ENCODE data around the gene ACVR1C. TPM values are rescaled to one million over a fixed set of nuclear protein-coding genes. Genes with fewer than 3 reads are reported as not detected.
A peak's percentile ranks its signal among the peaks of the same experiment; 100 is the strongest.

Gene ACVR1C
- total and polyA plus RNA-seq, 2 donors (not counting 1 experiment from before 2014, with no cell fraction given): 0.24 to 0.52 TPM

DNA sequence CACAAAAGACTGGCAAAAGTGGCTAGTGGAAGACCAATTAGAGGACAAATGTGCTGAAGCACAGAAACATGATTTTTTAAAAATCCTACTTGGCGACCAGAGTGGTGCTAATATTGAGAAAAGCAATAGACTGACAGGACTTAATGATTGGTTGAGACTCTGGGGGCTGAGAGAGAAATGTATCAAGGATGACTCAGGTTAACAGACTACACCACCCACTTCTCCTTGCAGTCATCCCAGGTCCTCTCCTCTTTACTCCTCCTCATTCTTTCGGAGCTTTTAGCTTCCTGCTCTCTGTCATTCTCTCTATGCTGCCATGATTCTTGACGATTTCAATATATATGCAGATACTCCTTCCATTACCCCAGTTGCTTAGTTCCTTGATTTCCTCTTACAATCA lies 130.2 kb downstream of the ACVR1C start:
- peaks cover 0 to 4% (median 0%) of the 10 kb centered on the region in 3 donors for H3K9me3 ChIP-seq (ENCODE audit: control extremely low read depth in 1 of 3, control insufficient read depth in 2 of 3, insufficient read depth in 1 of 3, low read length in 2 of 3)
- no peak overlapping the region for H3K4me3 ChIP-seq (ENCODE audit: control extremely low read depth in 1 of 5, extremely low read depth in 1 of 5, insufficient read depth in 1 of 5, low read depth in 2 of 5, low read length in 4 of 5)
- H3K4me2 ChIP-seq (replicated peaks; ENCODE audit: low read depth, low read length, poor library complexity, severe bottlenecking): no peak overlapping the region
- Mint-ChIP-seq H3K27ac (no peak overlapping the region), H3K4me1 (peaks cover 34% of the 10 kb centered on the region), H3K4me3 (no peak overlapping the region), H3K9me3 (ENCODE audit: insufficient read depth) (no peaks in the 10 kb centered on the region), H3K27me3 (no peaks in the 10 kb centered on the region)
- no peak for DNase-seq
- no peaks in the 10 kb centered on the region for H3K79me2 ChIP-seq (ENCODE audit: control insufficient read depth, insufficient read depth, low read length)
- H4K20me1 ChIP-seq (ENCODE audit: control insufficient read depth, insufficient read depth, low read length, poor library complexity, severe bottlenecking): no peaks in the 10 kb centered on the region
- ChIA-PET POLR2A (no interaction called here), CTCF (interaction anchor here (1.0 to 3.2 kb wide), 10 partner anchors 9 to 516 kb away, joined by 5 to 34 read pairs (median 9); partner anchors contain the start of gene ERMN)
- WGBS (ENCODE audit: insufficient coverage): 96% methylated on average over 2 of the region's 3 CpGs
- H3K4me1 ChIP-seq (ENCODE audit: control insufficient read depth in 2 of 2, insufficient read depth in 2 of 2, low read length in 2 of 2): peaks cover 20 to 24% of the 10 kb centered on the region in 2 donors
- H3K36me3 ChIP-seq (replicated peaks in 1 of 2; ENCODE audit: control extremely low read depth in 1 of 2, control insufficient read depth in 1 of 2, extremely low read depth in 1 of 2, insufficient read depth in 2 of 2, low read length in 1 of 2): no peaks in the 10 kb centered on the region
- no peaks in the 10 kb centered on the region for H3K27me3 ChIP-seq (replicated peaks in 1 of 4; ENCODE audit: control extremely low read depth in 1 of 4, control insufficient read depth in 3 of 4, insufficient read depth in 4 of 4, low read length in 3 of 4)
- no peak for ATAC-seq (ENCODE audit: low read depth)
- H3K27ac ChIP-seq (ENCODE audit: low read length in 2 of 2): no peak overlapping the region
- H3K9ac ChIP-seq (ENCODE audit: low read length): no peak overlapping the region
- intact Hi-C loops (cut with micrococcal nuclease): loop anchor here (5.0 to 10.0 kb wide), 2 partner anchors 254 to 1256 kb away; no protein-coding TSS in a partner anchor
- H2AFZ ChIP-seq (ENCODE audit: insufficient read depth, low read depth, low read length, poor library complexity, severe bottlenecking): no peak overlapping the region
- TF ChIP-seq CTCF (IDR thresholded peaks at IDR 0.05) (no peak), EZH2 (IDR thresholded peaks at IDR 0.05; ENCODE audit: borderline replicate concordance, insufficient read depth, low read depth, low read length, poor library complexity, severe bottlenecking) (no peak)

- H3K4me3 Mint-ChIP-seq: no peak overlapping the region
- Histone ChIP-seq H3K4me1 (ENCODE audit: control insufficient read depth in 2 of 2, insufficient read depth in 2 of 2, low read length in 2 of 2) (peaks cover 23 to 27% of the 10 kb centered on the region in 2 donors), H2AFZ (ENCODE audit: insufficient read depth, low read depth, low read length, poor library complexity, severe bottlenecking) (no peak overlapping the region), H3K9ac (ENCODE audit: low read length) (no peak overlapping the region), H3K4me3 (ENCODE audit: control extremely low read depth in 1 of 5, extremely low read depth in 1 of 5, insufficient read depth in 1 of 5, low read depth in 2 of 5, low read length in 4 of 5) (no peak overlapping the region), H3K9me3 (ENCODE audit: control extremely low read depth in 1 of 3, control insufficient read depth in 2 of 3, insufficient read depth in 1 of 3, low read length in 2 of 3) (peaks cover 0 to 3% (median 0%) of the 10 kb centered on the region in 3 donors), H3K27ac (ENCODE audit: low read length in 2 of 2) (no peak overlapping the region), H3K4me2 (replicated peaks; ENCODE audit: low read depth, low read length, poor library complexity, severe bottlenecking) (no peak overlapping the region), H3K27me3 (replicated peaks in 1 of 4; ENCODE audit: control extremely low read depth in 1 of 4, control insufficient read depth in 3 of 4, insufficient read depth in 4 of 4, low read length in 3 of 4) (no peaks in the 10 kb centered on the region), H3K36me3 (replicated peaks in 1 of 2; ENCODE audit: control extremely low read depth in 1 of 2, control insufficient read depth in 1 of 2, extremely low read depth in 1 of 2, insufficient read depth in 2 of 2, low read length in 1 of 2) (no peaks in the 10 kb centered on the region), H3K79me2 (ENCODE audit: control insufficient read depth, insufficient read depth, low read length) (no peaks in the 10 kb centered on the region), H4K20me1 (ENCODE audit: control insufficient read depth, insufficient read depth, low read length, poor library complexity, severe bottlenecking) (no peaks in the 10 kb centered on the region)
- TF ChIP-seq CTCF (IDR thresholded peaks at IDR 0.05): peak; percentile 88
- no peak for TF ChIP-seq EZH2 (IDR thresholded peaks at IDR 0.05; ENCODE audit: borderline replicate concordance, insufficient read depth, low read depth, low read length, poor library complexity, severe bottlenecking)
- DNase-seq: peak; percentile 58
- no peaks in the 10 kb centered on the region for H3K27me3 Mint-ChIP-seq
- ChIA-PET POLR2A (no interaction called here), CTCF (interaction anchor here (0.9 to 3.2 kb wide), 27 partner anchors 8 to 1256 kb away, joined by 3 to 34 read pairs (median 5); partner anchors contain the start of gene ERMN)
- WGBS (ENCODE audit: insufficient coverage): 67% methylated on average over 3 of the region's 7 CpGs
- peak; percentile 71 for ATAC-seq (ENCODE audit: low read depth)
- no peak overlapping the region for H3K27ac Mint-ChIP-seq
- H3K9me3 Mint-ChIP-seq (ENCODE audit: insufficient read depth): no peaks in the 10 kb centered on the region
- intact Hi-C loops (cut with micrococcal nuclease): loop anchor here (1.0 to 10.0 kb wide), 4 partner anchors 96 to 1257 kb away; no protein-coding TSS in a partner anchor
- H3K4me1 Mint-ChIP-seq: peaks cover 41% of the 10 kb centered on the region
Observed at GRCh38 chr2:157497638-157498314, 130.9 kb downstream of the ACVR1C start.
